Measurements from ENCODE around the gene UBE2N.
"Not testable (repeated sequence)": the region's sequence is repeated elsewhere in the genome, so short reads cannot be mapped to it uniquely, and the experiment has no call there.

The UBE2N gene

GRCh38 chr12:93443576-93443975 lies 1.8 kb upstream of the UBE2N start:
- no peak for DNase-seq (ENCODE audit: low read depth)

- no peak for DNase-seq (ENCODE audit: low read depth)
Observed at GRCh38 chr12:93442411-93443340, 929 bp upstream of the UBE2N start.

GRCh38 chr12:93441081-93441616 lies 598 bp downstream of the UBE2N start:
- DNase-seq (ENCODE audit: low read depth) = no peak

GRCh38 chr12:93440043-93440835 lies 1.5 kb downstream of the UBE2N start:
- DNase-seq (ENCODE audit: low read depth) = no peak

- no peak for DNase-seq (ENCODE audit: low read depth)
Observed at GRCh38 chr12:93438266-93439050, 3.3 kb downstream of the UBE2N start.

- no peak for DNase-seq (ENCODE audit: low read depth)
Observed at GRCh38 chr12:93434256-93434865, 7.4 kb downstream of the UBE2N start.

- not testable (repeated sequence) for DNase-seq (ENCODE audit: low read depth)
Observed at GRCh38 chr12:93432031-93432430, 9.7 kb downstream of the UBE2N start.

GRCh38 chr12:93430280-93430679 lies 11.5 kb downstream of the UBE2N start:
- DNase-seq (ENCODE audit: low read depth) = no peak

- no peak for DNase-seq (ENCODE audit: low read depth)
Observed at GRCh38 chr12:93429852-93430251, 11.9 kb downstream of the UBE2N start.

- no peak for DNase-seq (ENCODE audit: low read depth)
Observed at GRCh38 chr12:93429448-93429847, 12.3 kb downstream of the UBE2N start.

- DNase-seq (ENCODE audit: low read depth) = no peak
Observed at GRCh38 chr12:93427779-93428564, 13.8 kb downstream of the UBE2N start.

- DNase-seq (ENCODE audit: low read depth) = no peak
Observed at GRCh38 chr12:93426412-93426805, 15.3 kb downstream of the UBE2N start.

- no peak for DNase-seq (ENCODE audit: low read depth)
Observed at GRCh38 chr12:93425736-93426411, 15.9 kb downstream of the UBE2N start.

- no peak for DNase-seq (ENCODE audit: low read depth)
Observed at GRCh38 chr12:93422050-93422449, 19.7 kb downstream of the UBE2N start.

- DNase-seq (ENCODE audit: low read depth) = no peak
Observed at GRCh38 chr12:93419388-93420034, 22.2 kb downstream of the UBE2N start.

- DNase-seq (ENCODE audit: low read depth) = no peak
Observed at GRCh38 chr12:93417967-93418480, 23.7 kb downstream of the UBE2N start.

GRCh38 chr12:93415723-93416464 lies 25.9 kb downstream of the UBE2N start:
- peak; percentile 32 for DNase-seq (ENCODE audit: low read depth)

GRCh38 chr12:93413064-93413463 lies 28.7 kb downstream of the UBE2N start:
- DNase-seq (ENCODE audit: low read depth) = no peak

- not testable (repeated sequence) for DNase-seq (ENCODE audit: low read depth)
Observed at GRCh38 chr12:93412396-93412795, 29.4 kb downstream of the UBE2N start.
